Stimulated activated CD8-positive, alpha-beta memory T cell treated with anti-CD3 and anti-CD28 coated beads, Interleukin-2, amount 100 ng/mL, for 48 hours (primary cell): ENCODE results near the gene DTNBP1.

Source experiments
- DNase-seq, 2 donors: peaks; one replicate each; pipeline ENCODE4 v3.0.0-alpha.2; 2020; ENCODE audit warnings: low read depth in 2 of 2

The DTNBP1 gene

DNA sequence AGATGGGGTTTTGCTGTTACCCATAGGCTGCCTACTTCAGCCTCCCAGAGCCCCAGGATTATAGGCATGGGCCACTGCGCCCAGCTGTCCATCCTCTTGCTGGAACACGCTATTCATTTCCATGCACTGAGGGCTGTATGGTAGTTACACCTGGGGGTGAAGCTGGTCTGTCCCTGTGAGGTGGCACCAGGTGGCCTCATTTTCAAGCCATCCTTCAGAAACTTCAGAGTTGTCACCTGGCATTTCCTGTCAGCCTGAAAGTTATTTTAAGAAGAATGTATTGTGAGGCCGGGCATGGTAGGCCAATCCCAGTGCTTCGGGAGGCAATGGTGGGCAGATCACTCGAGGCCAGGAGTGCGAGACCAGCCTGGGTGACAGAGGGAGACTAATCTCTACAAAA, 147.6 kb downstream of the DTNBP1 start:
- DNase-seq: no peak

DNA sequence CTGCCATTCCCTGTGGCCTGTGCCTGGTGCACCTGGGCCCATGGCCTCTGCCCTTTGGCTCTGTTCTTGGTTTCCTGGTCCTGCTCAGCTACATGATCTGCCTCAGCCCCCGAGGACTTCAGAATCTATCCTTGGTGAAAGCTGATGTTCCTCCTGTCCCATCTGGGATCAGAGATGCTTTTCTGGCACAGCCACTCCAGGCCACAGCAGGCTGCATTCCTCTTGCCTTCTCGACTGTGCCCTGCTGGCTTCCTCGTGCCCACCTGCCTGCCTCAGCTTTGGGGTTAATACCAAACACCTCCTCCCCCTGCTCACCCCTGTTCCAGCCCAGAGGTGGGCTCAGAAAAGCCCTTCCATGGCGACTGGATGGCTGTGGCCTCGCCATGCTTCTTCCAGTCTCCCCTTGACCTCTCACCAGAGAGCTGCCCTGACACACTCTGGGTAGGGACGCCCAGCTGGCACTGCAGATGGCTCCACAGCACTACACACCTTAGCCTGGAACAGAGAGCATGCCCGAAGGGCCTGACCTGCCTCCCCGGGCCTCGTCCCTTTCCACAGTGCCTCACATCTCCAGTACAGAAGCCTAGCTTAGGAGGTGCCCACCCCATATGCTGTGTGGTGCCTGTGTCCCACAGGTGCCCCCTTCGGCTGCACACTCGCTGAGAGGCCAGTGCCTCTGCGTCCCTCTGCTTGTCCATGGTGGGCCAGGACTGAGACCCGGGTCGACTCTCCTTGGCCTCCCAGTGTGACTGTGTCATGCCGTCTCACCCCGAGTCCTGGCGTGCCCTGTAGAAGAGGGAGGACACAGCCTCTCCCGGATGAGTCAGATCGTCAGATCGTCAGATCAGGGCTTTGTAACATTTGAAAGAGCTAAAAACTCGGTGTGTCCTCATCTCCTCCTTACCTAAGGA, 148.8 kb downstream of the DTNBP1 start:
- no peak for DNase-seq

DNA sequence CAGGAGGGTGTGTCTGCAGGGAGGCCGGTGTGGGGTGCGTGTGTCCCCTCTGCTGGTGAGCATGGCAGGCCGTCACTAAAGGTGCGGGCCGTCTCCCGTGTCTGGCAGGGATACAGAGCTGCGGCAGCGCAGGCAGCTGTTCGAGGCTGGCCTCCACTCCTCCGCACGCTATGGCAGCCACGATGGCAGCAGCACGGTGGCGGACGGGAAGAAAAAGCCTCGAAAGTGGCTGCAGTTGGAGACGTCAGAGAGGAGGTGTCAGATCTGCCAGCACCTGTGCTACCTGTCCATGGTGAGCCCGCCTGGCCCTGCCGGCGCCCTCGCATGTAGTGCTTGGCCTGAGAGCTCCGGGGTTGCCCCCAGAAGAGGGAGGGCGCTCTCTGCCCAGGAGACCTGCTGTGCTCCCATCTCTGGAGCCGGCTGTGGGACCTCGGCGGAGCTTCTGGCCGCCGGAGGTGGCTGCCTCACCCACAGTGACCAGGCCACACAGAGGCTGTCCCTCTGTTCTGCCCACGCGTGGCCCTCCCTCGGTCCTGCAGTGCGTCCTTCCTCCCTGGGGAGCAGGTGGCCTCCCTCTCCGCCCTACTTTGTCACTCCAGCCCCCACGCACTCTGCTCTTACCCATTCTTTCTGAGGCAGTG, 149.6 kb downstream of the DTNBP1 start:
- no peak for DNase-seq

DNA sequence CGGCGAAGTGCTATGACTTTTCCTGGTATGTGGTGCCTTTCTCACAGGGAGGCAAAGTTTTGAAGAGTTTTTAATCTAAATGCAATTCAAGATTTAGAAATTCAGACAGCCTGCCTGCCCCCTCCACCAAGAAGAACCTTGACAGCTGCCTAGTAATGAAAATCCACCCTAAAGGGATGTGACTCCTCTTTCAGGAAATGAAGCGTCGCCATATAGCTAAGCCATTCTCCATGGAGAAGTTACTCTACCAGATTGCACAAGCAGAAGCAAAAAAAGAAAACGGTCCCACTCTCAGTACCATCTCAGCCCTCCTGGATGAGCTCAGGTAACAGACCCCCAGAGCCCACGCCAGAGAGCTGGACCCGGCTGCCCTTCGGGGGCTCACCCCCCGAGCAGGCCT, 150.1 kb downstream of the DTNBP1 start:
- no peak for DNase-seq

DNA sequence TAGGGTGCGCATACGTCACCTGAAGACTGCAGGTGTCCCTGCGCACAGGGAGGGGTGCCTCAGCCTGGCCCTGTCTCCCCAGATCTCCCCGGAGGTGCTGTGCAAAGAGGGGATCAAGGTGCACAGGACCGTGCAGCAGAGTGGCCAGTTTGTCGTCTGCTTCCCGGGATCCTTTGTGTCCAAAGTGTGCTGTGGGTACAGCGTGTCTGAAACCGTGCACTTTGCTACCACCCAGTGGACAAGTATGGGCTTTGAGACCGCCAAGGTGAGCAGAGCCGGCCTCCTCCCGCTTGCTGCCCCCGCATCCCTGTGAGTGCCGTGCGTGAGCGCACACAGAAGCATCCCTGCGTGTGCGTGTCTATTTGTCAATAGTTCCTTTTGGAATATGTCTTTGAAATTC, 150.7 kb downstream of the DTNBP1 start:
- DNase-seq: no peak

DNA sequence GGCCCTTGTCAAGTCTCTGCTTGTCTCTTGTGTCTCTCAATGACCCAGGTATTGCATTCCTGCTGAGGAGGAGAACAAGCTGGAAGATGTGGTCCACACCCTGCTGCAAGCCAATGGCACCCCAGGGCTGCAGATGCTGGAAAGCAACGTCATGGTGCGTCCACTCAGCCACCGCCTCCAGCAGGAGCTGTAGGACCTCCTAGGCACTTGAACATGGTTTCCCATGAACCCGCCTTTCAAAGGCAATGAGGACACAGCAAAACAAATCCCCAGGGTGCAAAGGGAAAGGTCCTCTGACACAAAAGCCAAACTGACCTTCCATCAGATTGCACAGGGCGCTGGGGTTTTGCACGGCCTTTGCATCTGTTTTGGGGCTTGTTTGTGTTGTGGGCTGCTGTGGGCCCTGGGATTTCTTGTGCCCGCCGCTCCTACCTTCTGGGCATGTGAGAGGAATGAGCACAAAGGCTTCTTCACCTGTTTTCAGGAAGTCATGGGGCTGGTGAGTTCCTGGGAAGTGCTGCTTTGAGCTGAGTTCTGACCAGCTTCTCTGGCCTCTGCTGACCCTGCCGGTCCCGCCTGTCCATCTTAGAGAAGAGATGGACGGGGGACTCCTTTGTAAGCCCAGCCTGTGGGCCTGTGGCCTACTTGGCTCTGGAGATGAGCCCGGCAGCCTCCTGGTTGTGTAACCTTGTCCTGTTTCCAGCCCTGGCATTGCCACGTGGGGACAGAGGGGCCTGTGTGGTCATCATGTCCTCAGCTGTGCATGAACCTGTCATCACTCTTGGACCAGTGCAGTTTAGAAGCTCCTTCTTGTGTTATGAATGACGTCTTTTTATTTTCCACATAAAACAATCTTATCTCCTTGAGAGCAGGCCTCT, 151.3 kb downstream of the DTNBP1 start:
- DNase-seq: no peak

DNA sequence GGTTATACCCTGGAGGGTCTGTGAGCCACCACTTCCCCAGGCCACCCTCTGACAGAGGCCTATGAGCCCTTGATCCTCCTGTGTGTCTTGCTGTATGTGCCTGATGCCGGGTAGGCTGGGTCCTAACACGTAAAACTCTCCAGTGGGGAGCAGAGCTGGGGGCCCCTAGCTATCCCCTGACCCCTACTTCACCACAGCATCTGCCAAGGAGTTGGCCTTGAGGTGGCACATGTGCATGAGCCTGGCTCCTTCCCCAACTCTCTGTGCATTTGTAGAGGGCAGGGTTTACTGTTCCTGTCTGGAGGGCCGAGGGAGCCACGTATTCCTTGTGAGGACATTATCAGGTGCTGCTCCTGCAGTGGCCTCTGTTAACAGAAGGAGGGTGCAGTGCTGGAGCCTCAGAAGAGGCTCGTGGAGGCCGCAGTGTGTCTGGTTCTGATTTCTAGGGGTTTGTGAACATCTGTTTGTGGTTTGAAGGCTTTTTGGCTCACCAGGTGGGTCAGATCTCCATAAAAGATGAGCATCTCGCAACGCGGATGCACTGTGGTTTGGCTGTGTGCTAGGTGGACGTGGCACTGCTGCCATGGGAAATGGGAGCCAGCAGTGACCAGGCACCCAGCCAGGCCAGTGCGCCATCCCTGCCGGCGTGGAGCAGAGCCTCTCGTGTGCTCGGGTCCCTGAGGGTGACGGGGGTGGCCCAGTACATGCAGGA, 152.1 kb downstream of the DTNBP1 start:
- DNase-seq: no peak

DNA sequence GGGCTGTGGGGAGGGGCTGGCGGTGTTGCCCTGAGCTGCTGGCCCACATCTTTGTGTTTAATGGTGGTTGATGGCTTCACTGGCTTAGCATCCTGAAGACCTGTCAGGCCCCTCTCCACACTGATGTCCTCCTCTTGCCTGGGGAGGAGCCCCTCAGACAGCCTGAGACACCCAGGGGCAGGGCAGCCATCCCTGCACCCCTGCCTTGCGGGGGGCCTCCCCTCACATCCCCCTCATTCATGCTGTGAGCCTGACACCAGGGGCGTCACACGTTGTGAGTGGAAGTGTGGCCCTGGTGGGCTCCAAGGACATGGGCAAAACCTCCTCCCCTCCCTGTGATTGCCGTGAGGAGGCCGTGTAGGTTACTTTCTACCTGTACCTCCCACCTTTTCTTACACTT, 152.7 kb downstream of the DTNBP1 start:
- DNase-seq: no peak

DNA sequence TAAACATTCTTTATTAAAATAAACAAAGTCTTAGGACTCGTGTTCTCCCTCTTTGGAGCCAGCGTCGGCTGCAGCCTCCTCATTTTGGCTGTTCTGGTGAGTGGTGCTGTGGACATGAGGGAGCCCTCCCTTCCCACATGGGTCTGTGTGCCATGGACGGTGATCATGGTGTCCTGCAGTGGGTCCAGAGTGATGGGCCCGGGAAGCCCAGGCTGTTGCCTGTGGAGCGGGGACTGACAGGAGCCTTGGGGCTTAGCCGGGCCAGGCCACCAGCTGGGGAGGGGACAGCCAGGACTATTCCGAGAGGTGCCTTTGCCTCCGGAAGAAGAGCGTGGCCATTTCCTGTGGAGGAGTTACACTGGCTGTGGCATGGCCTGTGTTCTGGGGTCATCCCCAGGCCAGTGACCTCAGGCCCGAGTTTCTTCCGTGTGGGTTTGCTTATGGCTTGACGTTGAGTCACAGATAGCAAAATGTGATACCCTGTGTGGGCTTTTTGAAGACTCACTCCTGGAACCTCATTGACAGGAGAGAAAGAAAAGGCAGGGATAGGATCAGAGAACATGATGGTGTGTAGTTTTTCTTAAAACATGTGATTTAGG, 153.4 kb downstream of the DTNBP1 start:
- DNase-seq: no peak

DNA sequence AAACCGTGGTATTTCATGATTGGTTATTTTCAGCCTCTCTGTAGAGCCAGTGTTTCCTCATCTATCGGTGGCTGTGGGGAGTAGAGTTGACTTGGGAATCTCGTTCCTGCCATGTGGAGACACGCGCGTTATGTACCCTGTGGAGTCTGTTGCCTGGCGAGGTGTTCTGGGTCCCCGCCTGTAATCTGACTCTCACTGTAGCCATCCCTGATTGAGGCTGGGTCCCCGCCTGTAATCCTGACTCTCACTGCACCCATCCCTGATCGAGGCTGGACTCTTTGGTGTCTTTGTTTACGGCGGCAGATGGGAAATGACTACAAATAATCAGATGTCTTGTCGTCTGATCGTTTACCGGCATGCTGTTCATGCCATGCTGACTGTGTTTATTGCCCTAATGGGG, 153.9 kb downstream of the DTNBP1 start:
- DNase-seq: no peak

DNA sequence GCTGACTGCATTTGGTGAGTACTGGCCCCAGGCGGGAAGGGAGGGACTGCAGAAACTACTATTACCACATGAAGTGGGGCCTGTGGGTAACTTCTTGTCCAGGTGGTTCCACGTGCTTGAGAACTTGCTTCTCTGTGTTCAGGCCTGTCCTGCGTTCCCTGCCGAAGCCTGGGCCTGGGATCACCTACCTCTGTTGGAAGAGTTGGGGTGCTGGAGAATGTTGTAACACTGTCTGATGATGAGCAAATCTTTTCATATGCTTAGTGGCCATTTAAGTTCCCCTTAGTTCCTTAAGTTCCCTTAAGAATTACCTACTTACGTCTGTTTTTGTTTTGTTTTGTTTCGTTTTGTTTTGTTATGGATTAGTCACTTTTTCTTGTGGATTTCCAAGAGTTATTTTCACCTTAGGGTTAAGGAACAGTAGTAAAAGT, 154.4 kb downstream of the DTNBP1 start:
- no peak for DNase-seq

DNA sequence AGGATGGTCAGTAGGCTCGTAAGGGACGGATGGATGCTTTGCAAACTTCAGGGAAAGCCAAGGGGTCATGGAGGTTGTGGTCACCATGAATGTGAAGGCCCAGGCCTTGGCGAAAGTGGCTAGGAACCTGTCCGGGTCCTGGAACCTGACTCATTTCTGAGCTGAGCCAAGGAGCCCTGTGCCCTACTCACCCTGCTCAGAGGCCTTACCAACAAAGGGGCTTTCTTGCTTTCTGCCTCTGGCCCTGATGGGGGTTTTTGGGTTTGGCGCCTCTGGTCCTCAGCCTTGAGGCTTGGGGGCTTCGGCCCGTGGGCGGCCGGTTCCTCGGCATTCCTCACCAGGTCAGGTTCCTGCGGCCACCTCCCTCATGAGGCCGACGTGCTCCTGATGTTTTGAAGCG, 155.1 kb downstream of the DTNBP1 start:
- no peak for DNase-seq

DNA sequence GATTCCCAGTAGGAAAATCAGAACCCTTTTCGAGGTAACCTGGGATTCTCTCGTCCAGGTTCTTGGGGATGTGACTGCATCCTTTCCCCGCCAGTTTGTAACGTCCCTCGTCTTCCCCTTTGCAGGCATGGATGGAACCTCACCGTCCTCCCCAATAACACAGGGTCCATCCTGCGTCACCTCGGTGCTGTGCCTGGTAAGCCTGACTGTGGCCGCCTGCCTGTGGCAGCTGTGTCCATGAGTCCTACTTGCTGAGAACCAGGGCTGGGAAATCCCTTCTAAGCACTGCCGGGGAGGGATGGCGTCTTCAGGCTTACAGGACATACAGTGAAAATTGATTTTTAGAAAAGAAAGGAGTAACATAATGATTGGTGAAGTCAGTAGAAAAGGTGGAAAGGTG, 155.6 kb downstream of the DTNBP1 start:
- DNase-seq: no peak

DNA sequence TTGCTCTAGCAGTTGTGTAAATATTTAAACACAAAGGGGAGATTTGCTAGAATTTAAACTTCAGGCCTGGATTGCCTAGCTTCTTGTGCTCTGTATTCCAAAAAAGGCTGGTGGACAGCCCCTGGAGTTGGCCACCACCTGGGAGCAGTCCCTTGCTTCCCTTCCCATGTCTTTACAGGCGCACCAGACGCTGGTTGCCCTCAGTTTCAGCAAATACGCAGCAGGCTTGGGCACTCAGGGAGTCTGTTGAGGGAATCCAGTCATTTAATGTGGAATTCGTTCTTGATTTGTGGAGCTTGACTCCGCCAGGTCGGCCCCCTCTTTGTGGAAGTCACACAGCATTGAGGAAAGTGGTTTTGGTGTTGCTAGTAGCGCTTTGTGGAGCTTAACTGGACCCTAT, 156.8 kb downstream of the DTNBP1 start:
- no peak for DNase-seq

DNA sequence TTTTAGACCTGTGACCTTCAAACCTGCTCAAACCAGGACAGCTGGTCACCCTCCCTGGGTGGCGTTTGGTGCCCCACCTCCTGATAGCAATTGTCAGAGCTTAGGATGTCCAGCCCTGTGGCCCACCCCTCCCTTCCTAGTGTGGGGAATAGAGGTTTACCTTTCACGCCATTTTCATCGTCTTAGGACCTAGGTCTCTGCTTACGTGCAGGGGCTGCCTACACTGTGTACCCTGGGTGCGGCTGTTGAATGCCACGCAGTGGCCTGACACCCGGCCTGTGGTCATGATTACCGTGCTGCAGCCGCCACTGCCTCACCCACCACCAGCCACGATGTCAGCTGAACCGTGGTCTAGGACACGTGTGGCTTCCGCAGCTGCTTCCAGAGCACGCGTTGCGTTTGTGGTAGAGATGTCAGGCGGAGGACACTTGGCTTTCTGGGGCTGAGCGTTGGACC, 157.3 kb downstream of the DTNBP1 start:
- DNase-seq: no peak

DNA sequence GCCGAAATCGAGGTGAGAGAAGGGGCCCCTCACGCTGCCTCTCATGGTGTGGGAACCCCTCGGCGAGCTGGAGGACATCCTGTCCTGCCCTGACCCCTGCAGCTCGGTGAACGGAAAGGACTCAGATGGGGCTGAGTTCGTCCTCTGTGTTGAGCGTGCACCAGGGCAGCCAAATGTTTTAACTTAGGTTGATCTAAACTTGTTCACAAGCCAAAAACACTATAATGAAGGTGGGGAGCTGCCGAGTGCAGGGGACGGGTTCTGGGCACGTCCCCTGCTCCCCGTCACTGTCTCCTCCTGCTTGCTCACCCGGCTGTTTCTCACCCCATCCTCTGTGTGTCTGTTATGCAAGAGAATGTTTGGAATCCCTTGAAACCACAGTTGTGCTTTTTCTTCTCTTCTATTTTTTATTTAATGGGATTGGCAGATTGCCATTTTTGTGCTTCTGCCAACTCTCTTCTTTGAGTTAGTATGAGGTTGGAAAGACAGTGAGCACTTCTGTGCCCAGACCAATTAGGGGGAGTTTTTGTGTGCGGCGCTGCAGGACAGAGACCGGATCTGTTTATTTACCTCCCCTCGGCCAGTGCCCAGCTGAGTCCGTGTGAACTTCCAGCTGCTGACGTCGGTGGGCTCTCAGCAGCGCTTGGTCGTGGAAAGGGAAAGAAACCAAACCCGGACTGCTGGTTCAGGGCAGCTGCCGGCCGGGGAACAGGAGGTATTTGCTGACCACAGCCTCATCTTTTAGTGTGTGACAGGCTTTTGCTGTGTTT, 158.1 kb downstream of the DTNBP1 start:
- DNase-seq: no peak

DNA sequence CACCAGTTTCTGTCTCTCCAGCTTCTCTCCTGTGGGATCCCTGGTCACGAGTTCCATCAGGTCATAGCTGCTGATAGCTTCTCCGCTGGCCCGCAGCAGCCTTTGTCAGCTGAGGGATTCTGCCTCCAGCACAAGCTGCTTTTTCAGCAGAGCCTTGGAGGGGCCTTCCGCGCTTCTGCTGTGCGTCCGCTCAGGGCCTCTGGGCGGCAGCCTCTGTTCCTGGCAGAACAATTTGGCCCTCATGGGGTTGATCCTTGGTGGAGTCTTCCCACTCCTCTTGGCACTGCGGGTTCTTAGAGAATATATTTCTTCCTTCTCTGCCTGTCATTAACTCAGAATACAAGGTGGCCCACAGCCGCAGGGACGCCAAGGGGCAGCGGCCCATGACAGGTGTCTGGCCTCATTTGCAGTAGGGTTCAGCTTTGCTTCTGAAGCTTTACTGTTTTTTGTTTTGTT, 158.8 kb downstream of the DTNBP1 start:
- DNase-seq: no peak

DNA sequence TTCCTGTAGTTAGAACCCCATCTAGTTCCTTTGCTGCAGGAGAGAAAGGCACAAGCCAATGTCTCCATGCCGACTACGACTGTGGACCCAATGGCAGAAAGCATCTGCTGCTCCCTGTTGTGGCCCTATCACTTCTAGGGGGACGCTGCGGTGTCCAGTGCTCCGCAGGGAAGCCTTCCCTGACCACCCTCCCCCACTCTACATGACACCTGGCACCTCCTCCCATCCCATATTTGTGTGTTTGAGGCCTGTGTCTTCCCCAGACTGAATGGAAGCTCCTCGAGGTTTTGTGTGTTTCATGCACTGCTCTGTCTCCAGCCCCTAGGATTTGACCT, 159.5 kb downstream of the DTNBP1 start:
- DNase-seq: no peak

DNA sequence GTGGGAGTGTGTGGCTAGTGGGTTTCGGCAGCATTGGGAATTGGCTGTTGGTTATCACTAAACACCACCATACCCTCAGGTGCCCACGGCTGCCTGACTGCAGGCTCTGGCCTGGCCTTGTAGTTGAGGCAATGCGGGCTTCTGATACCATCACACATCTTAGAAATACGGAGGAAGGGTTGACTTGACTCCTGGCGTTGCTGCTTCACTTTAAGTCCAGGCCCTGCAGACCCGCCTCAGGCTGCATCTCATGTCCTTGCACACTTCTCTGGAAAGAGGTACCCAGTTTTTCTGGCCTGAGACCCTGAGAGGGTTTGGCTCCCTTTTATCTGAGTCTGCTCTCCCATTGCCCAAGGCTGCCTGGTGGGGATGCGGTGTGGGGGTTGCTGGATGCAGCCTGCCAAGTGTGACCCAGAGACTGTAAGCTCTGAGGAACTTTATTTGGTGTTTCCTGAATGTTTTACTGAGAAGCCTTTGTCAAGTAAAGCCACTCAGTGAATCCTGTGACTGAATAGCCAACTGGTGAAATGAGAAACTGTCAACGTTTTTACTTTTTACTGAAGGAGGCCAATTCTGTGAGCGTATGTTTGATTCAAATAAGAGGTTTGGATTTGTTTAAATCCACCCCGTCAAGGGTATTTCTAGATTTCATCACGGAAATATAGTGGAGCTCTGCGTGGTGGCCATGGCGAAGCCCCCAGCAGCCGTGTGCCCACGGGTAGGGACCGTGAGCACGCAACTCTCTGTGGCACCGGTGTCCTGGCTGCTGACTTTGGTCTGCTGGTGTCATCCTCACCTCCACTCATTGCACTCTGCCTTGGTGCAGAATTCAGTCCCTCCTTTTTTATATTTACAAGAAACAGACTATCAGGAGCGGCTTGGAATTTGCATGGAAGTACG, 160.1 kb downstream of the DTNBP1 start:
- DNase-seq: no peak
